HG02870 (cell line): ENCODE measurements around the gene DBP.
"Not testable (repeated sequence)": the region's sequence is repeated elsewhere in the genome, so short reads cannot be mapped to it uniquely, and the experiment has no call there.

ENCODE experiments used
- ATAC-seq: cut with Tn5 transposase; IDR thresholded peaks from one replicate; pipeline ENCODE4 v1.9.1; 2021; ENCODE audit warnings: mild to moderate bottlenecking, moderate library complexity; ENCODE audit not compliant: unreplicated experiment

DBP gene

DNA sequence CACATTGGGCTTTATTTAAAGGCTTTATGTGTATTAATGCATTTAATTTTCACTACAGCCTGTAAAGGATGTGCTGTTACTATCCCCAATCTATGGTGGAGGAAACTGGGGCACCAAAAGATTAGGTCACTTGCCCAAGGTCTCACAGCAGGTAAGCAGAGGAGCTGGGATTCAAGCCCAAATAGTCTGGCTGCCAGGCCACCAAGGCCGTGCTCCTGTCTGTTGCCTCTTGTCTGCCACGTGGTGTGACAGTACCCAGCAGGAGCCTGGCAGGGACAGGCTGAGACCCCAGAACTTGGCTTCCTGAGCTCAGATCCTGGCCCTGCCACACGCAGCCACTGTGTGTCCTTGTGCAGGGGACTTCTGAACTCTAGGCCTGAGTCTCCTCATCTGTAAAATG is 31.2 kb upstream of the DBP start:
- ATAC-seq: no peak

DNA sequence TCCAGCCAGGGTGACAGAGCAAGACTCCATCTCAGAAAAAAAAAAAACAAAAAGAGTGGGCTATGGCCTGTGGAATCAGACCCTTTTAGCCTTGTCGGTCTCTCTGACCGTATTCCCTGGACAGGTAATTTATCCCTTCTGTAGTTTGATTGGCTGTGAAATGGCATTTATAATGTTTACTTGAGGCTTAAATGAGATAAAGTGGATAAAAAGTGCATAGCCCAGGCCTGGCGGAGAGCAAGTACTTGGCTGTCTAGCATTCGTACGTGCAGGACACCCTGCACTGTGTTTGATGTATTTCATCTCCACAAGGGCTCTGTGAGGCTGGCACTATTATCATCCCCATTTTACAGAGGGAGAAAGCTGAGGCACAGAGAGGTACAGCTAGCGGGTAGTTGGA is 28.6 kb upstream of the DBP start:
- ATAC-seq: no peak

DNA sequence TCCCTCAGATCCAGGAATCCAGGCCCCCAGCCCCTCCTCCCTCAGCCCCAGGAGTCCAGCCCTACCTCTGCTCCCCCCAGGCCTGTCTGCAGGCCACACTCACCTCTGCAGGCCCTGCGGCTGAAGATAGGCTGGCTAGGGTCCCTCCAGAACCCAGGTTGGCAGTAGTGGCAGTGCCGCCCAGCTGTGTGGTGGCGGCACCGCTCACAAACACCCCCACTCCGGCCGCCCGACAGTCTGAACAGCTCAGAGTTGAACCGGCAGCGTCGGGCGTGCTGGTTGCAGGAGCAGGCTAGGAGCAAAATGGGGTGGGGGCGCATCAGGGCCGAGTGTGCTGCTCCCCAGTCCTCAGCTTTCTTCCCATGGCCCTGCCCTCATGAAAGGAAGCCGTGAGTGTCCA is 27.3 kb upstream of the DBP start:
- no peak for ATAC-seq

DNA sequence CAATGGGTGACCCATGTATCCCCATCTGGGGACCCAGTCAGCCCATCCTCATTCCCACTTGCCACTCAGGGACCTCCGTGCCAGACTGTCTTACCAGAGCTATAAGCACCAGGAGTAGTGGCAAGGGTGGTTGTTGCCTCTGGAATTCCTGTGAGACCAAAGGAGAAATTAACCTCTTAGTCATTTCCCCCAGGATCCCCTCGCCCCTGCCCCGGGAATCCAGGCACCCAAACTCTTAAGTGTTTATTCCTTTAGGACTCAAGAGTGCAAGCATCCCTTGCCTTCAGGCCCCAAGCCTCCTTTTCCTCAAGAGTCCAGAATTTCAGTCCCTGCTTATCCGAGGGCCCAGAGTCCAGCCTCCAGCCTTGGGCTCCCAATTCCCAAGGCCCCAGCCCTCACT is 26.5 kb upstream of the DBP start:
- ATAC-seq: no peak

DNA sequence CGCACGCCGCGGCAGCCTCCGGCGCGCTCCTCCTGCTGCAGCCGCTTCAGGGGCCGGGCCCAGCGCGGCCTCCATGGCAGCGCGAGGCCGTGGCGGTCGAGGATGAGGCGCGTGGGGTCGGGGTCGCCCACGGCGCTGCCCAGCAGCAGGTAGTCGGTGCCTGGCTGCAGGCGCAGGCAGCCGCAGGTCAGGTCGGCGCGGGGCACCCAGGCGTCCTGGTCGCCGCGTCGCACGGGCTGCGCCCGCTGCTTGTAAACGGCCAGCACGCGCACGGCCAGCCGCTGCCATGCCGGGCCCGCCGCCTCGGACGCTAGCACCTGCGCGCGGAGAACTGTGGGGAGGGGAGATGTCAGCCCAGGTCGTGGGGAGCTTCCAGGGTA is 24.5 kb upstream of the DBP start:
- ATAC-seq: no peak

DNA sequence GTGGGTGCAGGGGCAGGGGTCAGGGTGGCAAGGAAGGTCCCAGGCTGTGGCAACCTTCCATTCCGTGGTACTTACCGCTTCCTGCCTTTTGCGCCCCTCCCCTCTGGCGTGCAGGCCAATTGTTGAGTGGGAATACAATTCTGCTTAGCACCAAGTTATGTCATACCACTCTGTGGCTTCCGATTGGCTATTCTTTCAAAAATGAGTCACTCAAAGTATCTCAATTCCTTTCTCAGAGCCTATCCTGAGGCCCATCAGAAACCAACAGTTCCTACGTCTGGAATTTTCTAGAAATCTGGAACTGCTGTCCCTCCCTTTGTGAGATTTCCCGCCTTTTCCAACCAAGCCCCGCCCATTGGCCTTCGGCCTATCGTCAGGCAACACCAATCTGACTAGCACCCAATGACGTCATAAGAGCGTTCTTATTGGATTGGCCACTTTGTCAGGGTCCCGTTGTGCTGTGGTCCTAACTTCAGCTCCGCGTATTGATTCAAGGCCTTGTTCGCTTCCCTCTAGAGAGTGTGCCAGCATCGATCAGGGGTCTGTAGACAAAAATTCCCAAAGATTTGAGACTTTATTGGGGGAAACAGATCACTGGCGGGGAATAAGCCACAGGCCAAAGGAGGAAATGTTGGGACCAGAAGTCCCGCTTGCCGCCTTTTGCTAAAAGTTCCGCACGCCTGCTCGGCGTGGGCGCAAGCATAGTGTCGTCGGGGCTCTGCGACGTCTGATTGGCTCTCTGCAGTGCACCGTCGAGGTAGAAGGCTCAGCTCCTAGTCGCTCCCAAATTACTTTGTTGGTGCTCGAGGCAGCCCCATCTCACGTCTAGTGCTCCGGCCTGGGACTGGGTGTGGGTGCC is 23.9 kb upstream of the DBP start:
- ATAC-seq: peak; percentile 82

DNA sequence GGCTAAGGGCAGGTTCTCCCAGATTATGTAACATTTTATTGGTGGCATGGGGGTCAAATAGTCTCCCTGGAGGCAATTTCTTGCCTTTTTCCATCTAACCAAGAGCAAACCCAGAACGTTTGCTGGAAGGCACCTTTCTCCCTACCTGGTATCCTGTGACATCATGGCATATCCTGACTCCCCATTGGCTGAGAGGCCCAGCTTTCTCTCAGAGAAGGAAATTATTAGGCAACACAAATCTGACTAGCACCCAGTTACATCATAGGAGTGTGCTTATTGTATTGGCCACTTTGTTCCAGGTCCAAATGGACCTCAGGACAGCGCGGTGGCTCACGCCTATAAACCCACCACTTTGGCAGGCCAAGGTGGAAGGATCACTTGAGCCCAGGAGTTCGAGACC is 22.6 kb upstream of the DBP start:
- no peak for ATAC-seq

DNA sequence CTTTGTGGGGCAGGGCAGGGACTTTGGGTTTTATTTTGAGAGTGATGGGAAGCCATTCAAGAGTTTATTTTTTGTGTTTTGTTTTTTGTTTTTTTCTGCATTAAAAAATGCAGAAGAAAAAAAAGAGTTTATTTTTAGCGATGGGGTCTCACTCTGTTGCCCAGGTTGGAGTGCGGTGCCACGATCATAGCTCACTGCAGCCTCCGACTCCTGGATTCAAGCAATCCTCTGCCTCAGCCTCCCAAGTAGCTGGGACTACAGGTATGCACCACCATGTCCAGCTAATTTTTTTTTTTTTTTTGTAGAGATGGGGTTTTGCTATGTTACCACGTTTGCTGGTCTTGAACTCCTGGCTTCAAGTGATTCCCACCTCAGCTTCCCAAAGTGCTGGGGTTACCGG is 21.3 kb upstream of the DBP start:
- ATAC-seq: no peak

DNA sequence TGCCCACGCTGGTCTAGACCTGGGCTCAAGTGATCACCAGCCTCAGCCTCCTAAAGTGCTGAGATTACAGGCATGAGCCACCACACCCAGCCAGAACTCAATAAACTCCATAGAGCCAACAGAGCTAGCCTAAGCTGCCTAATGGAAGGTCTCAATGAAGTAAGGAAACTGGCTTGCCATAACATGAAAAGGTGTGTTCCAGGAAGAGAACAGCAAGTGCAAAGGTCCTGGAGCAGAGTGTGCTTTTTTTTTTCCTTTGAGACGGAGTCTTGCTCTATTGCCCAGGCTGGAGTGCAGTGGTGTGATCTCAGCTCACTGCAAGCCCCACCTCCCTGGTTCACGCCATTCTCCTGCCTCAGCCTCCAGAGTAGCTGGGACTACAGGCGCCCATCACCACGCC is 20.6 kb upstream of the DBP start:
- not testable (repeated sequence) for ATAC-seq

DNA sequence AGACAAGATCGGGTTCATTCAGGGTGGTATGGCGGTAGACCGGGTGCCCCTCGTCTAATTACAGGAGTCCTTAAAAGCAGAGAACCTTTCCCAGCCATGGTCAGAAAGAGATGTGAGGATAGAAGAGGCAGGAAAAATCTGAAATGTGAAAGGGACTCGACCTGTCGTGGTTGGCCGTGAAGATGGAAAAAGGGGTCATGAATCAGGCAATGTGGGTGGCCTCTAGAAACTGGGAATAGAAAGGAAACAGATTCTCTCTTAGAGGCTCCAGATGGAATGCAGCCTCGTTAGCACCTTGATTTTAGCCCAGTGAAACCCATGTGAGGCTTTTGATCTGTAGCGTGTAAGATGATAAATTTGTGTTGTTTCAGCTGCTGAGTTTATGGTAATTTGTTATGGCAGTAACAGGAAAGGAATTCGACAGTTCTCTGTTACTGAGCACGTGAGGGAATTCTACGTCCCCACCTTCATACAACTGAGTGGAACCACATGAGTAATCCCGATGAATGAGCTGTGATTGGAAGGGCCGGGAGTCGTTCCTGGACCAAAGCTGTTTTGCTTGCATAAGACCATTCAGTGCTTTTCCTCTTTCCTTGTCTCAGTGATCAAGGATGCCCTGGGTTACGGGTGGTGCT is 19.8 kb upstream of the DBP start:
- ATAC-seq: no peak

DNA sequence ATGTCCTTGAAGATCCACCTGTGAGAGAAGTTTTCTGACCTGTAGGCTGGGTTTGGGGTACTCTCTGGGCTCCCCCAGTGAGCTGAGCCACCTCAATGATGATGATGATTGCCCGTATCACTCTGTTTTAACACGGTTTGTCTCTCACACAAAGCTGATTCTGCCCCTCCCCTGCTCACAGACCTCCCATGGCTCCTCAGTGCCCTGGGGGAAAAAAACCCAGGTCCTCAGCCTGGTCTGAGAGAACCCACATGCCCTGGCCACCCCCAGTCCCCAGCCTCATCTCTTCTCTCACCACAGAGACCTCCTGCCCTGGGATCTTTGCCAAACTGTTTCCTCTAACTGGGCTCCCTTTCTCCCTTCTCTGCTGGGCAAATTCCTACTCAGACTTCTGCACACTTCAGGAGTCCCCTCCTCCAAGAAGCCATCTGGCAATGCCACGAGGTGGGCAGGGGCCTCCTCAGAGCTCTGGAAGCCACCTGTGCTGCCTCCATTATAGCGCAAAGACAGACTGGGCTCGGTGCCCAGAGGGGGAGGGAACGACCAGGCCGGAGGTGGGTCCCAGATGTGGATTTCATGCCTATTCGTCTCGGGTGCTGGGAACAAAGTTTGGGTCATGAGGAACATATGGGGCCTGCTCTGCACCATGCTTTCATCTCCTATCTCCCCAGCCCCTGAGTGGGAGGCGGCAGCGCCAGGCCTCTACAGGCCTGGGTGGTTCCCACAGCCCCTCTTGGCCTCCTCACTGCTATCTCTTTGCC is 17.3 kb upstream of the DBP start:
- no peak for ATAC-seq

DNA sequence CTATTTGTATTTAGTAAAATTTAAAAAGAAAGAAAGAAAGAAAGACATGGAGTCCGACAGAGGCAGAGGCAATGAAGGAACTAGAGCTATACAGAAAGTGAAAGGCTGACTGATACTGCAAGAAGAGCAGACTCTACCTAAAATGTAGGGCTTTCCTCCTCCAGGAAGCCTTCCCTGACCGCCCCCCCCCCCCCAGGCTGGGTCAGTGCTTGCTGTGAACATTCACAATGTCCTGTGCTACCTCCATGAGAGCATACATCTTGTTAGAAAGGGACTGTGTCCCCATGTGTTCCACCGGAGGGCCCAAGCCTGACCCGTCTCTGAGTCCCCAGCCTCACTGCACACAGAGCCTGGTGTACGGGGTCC is 14.5 kb upstream of the DBP start:
- no peak for ATAC-seq

DNA sequence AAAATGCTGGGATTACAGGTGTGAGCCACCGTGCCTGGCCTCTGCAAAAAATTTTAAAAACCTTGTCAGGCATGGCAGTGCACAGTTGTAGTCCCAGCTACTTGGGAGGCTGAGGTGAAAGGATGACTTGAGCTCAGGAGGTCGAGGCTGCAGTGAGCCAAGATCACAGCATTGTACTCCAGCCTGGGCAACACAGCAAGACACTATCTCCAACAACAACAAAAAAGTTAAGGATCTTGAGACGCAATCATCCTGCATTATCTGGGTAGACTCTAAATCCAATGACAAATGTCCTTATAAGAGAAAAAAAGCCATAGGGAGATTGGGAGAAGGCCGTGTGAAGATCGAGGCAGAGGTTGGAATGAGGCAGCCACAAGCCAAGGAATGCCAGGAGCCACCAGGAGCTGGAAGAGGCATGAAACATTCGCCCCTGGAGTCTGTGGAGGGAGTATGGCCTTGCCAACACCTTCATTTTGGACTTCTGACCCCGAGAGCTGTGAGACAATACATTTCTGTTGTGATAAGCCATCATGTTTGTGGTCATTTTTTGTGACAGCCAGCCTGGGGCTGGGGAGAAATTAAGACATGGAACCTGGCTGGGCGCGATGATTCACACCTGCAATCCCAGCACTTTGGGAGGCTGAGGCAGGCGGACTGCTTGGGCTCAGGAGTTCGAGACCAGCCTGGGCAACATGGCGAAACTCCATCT is 13.9 kb upstream of the DBP start:
- no peak for ATAC-seq

DNA sequence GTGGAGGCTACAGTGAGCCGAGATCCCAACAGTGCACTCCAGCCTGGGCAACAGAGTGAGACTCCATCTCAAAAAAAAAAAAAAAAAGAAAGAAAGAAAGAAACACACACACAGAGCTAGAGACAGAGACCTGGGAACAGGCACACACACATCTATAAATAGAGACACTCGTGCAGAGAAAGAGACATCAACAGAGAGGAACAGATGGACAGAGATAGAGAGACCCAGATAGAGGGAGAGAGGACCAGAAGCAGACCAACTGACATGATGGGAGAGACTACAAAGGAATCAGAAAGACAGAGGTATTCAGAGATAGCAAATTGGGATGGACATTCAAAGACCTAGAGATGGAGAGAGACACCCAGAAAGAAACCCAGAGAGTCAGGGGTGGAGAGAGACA is 11.0 kb upstream of the DBP start:
- no peak for ATAC-seq

DNA sequence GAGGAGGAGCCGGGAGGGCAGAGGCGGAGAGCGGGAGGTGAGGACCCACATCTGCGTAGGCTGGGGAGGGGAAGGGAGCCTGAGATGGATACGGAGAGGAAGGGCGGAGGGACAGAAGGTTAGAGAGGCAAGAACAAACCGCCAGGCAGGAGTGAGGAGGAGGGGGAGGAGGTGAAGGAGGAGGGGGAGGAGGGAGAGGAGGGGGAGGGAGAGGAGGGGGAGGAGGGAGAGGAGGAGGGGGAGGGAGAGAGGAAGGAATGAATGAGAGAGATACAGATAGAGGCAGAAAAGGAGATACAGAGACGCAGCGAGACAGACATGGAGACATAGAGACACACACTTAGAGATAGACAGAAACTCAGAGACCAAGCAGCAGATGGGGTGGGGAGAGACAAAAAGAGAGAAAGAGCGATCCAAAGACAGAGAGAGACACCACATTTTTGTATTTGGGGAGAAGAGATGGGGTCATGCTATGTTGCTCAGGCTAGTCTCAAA is 9.6 kb upstream of the DBP start:
- no peak for ATAC-seq

DNA sequence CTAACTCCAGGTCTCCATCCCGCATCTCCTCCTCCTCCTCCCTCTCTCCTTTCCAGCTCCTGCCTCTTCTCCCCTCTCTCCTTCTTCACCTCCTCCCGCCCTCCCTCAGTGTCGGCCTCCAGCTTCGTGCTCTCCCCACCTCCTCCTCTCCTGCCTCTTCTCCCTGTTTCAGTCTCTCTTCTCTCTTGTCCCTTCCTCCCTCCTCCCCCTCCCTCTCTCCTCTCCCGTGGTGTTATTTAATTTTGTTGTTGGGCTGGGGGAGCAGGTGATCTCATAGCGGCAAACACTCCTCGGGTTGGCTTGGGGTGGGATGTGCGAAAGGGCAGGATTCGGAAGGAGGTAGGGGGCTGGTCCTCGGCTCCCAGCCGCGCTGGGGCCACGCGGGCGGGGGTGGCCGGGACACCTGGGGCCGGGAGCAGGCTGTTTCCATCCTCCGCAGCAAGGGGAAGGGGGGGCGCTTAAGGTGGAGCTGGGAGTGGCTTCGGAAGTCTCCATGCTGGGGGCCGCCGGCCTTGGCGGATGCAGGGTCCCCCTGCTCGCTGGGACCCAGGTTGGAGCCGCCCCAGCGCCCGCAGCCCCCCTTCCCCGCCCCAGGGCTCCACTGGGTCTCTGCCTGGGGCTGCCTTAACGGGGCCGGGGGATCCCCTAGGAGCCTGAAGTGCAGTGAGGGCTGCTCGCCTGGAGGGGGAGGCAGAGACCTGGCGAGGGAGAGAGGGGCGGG is 9.0 kb upstream of the DBP start, which contains the start of gene CA11:
TSS of gene CA11 (minus strand) at position 187 of the 721 bp plus-strand sequence. CDS start 555 bp downstream, outside the sequence.
- peak; percentile 71 for ATAC-seq

DNA sequence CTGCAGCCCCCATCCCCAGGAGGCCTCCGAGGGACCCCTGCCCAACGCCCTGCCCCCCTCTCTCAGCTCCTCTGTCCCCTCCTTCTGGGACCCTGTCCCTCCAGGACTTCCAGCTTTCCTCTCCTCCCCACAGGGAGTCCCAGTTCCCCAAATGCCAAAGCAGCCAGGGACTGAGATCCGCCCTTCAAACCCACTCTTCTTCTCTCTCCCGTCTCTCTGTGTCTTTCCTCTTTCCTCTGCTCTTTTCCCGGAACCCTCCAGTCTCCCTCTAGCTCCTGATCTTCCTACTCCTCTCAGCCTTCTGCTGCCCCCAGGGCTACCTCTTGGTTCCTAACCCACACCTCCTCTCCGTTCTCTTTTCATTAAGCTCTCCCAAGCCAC is 8.4 kb upstream of the DBP start:
- no peak for ATAC-seq

DNA sequence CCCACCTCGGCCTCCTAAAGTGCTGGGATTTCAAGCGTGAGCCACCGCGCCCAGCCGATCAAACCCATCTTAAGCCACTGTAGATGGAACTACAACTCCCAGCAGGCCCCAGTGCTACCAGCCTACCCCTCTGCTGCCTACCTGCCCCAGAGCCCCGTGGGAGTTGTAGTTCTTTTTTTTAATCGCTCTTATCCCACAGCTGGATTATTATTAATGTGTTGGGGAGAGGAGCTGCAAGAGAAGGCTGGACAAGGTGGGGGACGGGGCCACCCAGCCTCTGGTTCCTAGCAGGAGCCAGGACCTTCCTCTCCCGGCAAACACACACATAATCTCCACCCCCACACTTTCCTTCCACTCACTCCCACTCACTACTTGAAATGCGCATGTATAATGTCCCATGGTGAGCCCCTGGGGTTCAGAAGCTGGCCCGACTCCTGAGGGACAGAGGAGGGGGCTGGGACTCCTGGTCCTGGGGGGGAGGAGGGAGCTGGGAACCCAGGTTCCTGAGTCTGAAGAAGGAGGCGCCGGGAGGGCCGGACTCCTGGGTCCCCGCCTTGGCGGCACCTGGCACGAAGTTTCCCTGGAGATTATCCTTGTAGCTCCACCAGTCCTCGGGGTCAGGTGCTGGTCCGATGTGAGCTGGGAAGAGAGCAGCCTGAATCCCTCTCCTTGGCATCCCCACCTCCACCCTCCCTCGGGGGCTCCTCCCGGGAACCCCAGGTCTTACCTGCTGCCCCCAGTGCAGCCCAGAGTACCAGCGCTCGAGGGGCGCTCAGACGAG is 7.8 kb upstream of the DBP start:
- peak; percentile 45 for ATAC-seq

DNA sequence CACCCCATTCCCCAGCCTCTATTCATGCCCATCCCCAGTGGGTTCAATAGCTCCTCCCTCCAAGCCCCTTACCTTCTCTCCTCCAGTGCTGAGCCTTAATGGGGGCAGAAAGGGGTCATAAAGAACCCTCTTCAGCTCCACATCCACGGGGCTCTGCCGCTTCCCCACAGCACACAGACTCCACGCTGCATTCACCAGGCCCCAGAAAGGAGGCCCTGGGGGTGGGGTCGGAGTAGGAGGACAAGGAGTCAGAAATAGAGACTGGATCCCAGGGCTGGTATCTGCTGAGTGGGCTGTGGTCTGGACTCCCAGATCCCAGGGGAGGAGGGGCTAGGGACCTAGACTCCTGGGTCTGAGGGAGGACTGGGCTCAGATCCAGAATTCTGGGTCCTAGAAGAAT is 7.2 kb upstream of the DBP start:
- no peak for ATAC-seq

DNA sequence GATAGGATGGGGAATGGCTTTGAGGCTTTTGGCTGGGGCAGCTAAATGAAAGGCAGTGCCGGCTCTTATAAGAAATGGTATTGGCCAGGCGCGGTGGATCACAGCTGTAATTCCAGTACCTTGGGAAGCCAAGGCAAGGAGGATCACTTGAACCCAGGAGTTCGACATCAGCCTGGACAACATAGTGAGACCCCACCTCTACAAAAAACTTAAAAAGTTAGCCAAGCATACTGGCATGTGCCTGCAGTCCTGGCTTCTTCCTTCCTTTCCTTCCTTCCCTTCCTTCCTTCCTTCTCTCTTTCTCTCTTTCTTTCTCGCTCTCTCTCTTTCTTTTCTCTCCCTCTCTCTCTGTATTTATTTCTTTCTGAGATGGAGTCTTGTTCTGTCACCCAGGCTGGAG is 5.7 kb upstream of the DBP start:
- ATAC-seq: no peak
